NCI-H146 (cell line): ENCODE data around the gene RIPK4.
"Not testable (repeated sequence)": the region's sequence is repeated elsewhere in the genome, so short reads cannot be mapped to it uniquely, and the experiment has no call there.

Source experiments
- DNase-seq: peaks from one replicate; lab custom pipeline; 2025; lab: John Stamatoyannopoulos, UW

RIPK4 gene

DNA sequence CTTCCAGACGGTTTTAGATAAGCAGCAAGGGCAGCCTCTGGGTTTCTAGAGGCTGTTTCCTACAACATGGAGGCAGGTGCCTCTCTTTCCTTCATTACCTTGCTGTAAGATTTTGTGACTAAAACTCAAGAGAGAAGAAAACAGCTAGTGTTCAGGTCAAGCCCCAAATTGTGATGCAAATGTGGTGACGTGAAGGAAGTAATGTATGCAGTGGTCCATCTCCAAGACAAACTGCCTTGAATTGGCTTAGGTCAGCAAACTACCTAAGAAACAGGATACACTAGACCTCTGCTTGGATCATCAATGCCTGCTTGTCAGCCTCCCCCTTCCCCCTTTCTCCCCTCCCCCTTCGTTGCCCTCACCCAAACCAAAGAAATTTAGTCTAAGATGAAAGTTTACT lies 28.9 kb upstream of the RIPK4 start:
- no peak for DNase-seq

DNA sequence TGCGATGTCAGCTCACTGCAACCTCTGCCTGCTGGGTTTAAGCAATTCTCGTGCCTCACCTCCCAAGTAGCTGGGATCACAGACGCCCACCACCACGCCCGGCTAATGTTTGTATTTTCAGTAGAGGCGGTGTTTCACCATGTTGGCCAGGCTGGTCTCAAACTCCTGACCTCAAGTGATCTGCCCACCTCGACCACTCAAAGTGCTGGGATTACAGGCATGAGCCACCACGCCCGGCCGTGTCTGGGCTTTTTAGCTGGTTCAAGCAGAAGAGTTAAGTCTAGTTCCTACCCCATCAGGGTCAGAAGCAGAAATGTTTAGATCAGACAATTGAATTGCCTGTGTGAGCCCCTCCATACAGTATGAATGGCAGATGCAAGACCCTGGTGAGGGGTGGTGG lies 27.7 kb upstream of the RIPK4 start:
- DNase-seq = no peak

DNA sequence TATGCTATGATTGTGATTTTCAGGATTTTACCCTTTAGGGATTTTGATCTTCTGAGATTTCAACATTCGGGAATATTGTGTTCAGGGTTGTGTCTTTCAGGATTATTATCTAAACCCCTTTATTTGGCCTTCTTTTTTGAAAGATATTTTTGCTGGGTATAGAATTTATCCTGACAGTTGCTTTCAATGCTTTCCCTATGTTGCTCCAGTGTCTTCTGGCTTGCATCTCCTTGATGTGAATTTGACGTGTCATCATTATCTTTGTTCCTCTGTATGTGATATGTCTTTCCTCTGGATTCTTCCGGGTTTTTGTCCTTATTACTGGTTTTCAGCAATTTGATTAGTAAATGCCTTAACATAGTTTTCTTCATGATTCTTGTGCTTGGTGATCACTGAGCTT lies 25.9 kb upstream of the RIPK4 start:
- no peak for DNase-seq

DNA sequence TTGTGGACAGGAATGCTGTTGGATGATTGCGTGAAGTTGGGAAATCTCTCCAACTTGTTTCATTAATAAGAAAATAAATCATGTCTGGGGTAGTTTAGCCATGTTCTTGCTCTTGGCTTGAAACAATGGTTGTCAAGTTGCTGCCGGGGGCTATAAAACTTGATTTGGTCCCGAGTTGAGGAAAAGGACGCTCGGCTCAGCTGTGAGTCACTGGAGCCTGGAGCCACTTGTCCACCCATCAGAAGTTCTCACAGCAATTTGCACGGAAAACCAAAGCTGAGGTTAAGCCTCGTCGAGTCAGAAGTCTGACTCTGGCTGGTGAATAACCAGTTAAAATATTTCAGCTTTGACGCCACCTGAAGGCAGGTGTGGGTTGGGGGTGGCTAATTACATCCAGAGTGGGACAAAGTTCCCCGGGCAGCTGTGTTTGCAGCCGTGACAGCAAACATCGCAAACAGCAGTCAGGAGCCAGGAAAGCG lies 19.7 kb upstream of the RIPK4 start:
- DNase-seq = peak; percentile 31

DNA sequence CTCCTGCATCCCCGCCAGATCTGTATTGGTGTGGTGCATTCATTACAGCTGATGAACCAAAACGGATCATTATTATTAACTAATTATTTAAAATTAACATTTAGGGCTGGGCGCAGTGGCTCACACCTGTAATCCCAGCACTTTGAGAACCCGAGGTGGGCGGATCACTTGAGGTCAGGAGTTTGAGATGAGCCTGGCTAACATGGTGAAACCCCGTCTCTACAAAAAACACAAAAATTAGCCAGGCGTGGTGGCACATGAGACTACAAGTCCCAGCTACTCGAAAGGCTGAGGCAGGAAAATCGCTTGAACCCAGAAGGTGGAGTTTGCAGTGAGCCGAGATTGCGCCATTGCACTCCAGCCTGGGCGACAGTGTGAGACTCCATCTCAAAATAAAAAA lies 18.4 kb upstream of the RIPK4 start:
- not testable (repeated sequence) for DNase-seq

DNA sequence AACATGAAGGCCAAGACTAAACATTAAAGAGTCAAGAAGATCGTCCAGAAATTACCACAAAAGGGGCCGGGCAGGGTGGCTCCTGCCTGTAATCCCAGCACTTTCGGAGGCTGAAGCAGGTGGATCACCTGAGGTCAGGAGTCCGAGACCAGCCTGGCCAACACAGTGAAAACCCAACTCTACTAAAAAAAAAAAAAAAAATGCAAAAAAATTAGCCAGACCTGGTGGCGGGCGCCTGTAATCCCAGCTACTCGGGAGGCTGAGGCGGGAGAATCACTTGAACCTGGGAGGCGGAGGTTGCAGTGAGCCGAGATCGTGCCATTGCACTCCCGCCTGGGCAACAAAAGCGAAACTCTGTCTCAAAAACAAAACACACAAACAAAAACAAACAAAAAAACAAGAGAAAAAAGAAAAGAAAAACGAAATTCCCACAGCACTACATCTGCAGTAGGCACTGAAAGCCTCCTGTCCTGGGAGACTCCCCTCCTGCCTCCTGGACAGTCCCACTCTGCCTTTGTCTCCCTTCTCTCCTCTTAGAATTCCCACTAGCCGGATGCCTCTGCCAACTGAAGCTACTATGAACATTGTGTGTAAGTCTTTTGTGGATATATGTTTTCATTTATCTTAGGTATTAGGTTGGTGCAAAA lies 17.7 kb upstream of the RIPK4 start:
- no peak for DNase-seq

DNA sequence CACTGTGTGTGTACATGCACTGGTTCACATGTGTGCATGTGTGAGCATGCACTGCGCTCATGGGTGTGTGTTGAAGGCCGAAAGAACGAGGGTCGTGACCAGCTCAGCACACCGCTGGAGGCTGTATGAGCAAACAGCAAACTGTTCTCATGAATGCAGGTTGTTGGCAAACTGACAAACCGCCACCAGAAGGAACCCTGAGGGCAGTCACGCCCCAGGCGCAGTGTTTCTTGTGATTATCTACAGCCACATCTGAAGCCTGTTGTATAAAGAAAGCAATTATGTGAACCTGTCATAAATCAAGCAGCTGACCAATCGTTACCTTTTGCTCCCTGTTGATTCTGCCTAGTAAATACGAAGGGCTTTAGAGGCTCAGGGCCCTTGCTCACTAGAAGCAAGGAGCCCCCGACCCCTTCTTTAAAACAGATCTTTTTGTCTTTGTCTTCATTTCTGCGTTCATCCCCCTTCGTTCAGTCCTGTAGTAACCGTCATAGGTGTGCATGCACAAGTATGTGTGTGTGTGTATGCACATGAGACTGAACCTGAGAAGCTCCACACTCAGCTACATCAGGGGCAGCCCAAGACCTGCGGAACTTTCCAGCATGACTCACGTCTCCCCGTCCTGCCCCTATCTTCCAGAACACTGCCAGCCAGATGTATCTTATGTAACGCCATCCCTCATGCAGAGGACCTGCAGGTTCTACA lies 16.8 kb upstream of the RIPK4 start:
- peak; percentile 94 for DNase-seq

DNA sequence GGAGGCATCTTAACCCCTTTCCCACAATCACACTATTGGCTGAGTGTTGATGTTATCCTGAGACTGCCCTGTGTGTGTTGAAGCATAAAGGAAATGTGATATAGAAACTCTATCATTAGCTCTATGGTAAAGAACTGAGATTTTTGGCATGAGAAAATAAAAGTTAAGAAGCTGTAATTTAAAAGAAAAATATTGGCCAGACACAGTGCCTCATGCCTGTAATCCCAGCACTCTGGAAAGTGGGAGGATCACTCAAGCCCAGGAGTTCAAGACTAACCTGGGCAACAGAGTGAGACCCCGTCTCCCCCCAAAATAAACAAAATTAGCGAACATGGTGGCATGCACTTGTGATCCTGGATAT lies 14.2 kb upstream of the RIPK4 start:
- DNase-seq = no peak

DNA sequence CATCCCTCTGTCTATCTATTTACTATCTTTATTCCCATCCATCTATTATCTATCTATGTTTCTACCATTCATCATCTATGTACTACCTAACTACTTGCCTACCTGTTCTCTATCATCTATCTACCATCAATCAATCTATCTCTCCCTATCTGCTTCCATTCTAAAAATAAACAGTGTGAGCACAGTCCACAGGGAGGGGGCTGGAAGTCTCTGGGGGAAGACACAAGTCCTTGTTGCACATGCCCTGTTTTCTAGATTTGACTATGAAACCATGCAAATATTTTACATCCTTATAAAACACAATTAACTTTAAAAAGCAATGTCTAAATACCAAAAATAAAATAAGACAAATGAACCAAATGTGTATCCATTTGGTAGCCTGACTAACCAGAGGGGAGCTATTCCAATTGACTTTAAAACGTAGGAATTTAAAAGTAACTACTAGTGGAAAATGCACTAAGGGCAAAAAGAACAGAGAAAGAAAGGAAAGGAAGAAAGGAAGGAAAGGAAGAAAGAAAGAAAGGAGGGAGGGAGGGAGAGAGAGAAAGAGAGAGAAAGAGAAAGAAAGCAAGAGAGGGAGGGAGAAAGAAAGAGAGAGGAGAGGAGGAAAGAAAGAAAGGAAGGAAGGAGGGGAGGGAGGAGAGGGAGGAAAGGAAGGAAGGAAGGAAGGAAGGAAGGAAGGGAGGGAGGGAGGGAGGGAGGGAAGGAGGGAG lies 13.6 kb upstream of the RIPK4 start:
- DNase-seq = no peak

DNA sequence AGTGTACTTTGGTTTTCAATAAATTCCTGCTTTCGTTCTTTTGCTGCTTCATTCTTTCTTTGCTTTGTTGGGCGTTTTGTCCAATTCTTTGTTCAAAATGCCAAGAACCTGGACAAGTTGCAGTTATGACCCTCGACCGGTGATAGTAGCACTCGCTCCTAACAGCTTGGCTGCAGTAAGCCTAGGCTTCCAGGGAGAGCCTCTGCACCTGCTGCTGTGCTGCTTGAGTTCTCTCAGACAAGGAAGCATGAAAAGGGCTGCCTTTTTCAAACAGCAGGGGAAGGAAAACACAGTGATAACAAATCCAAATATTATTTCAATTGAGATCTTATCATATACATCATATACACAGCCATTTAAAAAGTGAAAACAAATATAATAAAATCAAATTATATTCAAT lies 12.8 kb upstream of the RIPK4 start:
- DNase-seq = peak; percentile 68

DNA sequence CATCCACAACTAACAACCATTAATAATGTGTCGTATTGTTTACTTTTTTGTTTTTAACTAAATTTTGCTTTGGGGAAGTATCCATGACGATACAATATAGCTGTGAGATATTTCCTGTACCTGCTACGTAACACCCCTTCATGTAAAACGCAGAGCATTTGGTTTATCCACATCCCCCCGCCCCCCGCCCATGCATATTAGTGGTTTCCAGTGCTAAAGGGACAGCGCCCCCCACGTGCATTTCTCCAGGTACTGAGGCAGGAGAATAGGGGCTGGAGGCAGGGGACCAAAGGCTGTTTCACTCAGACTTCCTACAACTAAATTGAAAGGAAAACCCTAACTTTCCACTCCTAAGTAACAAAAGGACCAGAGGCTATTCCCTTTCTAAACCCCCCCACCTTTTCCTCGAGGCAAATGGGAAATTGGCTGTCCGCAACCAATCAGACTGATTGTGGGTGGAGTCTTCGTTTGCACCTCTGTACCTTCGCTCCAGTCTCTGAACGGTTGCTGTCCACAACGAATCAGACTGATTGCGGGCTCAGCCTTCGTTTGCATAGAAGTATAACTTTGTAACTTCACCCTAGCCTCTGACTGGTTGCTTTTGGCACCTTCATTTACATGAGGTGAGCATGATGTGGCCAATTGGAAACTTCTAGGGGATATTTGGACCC lies 12.2 kb upstream of the RIPK4 start:
- peak; percentile 63 for DNase-seq

DNA sequence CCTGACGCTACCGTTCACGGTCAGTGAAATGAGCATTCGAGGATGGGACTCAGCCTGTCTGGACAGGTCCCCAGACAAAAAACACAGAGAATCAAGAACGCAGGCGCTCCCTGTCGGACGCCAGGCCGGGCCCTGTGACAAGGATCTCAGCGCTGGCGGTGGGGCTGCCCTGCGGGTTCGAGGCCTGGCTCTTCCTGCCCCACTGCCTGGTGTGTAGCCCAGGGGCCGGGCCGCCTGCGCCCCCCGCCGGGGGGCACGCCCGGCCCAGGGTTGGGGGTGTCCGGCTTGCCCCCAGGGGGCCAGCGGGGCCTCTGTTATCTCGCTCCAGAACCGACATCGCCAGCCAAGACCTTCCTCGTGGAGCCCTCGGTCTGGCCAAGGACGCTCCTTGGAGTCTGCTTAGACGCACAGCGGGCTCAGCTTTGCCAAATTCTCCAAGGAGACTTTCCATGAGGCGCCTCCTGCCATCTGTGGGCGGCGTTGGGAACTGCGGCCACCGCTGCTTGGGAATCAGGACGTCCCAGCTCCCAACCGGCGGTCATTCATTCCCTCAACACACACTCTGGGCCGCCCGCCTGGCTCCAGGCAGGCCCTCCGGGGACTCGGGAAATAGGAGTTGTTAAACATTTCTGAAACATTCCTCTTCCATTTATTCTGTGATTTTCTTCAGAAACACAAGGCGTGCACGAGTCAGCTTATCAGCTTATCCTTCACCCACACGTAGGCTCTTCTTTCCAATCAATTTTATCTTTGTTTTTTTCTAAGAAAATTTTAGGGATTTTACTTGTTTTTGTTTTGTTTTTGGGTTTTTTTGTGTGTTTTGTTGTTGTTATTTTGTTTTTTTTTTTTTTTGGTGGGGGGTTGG lies 11.3 kb upstream of the RIPK4 start:
- DNase-seq = peak; percentile 52

DNA sequence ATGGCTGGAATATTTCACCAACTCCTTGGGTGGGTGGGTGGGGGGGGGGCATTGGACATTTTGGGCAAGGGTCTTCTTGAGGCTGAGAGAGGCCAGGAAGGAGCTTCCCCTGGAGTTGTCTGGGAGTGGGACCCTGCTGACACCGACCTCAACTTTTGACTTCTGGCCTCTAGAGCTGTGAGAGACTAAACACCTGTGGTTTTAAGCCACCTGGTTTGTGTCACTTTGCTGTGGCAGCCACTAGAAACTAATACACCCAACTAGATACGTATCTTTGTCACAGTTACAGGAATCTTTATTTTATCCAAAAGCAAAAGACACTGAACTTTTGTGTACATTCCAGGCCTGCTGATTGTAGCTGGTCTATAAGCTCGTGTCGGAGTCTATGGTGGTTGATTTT lies 9.9 kb upstream of the RIPK4 start:
- no peak for DNase-seq

DNA sequence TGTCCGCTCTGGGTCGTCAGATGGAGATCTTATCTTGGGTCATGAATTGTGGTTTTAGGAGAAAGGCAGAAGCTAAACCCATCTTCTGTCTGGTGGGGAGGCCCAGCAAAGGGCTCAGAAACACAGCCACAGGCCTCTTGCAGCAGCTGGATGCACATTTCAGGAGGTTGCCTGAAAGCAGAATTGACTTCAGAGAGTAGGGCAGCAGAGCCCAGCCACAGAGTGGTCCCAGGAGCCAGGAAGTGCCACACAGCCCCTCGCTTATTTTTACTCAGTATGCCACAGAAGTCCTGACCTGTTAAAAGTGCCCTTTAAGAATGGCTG lies 8.3 kb upstream of the RIPK4 start:
- DNase-seq = no peak

DNA sequence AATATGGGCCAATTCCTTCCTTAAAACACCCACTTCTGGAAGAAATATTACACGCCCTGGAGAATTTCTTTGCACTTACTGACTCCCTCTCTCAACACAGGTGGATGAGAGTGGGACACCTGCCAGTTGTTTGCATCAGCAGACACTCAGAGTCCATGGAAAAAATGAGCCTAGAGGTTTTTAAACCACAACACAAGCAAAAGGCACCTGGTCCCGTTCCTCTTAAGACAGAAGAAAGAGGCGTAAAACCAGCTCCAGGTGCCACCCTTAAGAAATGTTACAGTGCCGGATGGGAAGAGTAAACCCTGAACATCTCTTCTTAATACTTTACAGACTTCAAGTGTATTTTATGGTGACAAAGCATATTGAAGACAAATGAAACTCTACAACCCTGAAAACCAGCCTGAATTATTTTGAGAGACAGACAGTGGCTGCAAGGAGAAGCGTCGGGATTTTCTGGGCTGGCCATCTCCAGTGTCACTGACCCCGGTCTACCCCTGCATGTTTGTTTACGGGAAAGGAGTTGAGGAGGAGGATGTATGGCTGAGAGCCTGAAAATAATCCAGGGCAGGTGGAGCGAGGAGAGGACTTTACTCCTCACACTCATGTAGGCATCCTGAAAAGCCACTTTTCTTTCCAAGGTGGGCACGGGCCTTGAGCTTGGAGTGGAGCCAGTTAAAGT lies 7.8 kb upstream of the RIPK4 start:
- DNase-seq = no peak

DNA sequence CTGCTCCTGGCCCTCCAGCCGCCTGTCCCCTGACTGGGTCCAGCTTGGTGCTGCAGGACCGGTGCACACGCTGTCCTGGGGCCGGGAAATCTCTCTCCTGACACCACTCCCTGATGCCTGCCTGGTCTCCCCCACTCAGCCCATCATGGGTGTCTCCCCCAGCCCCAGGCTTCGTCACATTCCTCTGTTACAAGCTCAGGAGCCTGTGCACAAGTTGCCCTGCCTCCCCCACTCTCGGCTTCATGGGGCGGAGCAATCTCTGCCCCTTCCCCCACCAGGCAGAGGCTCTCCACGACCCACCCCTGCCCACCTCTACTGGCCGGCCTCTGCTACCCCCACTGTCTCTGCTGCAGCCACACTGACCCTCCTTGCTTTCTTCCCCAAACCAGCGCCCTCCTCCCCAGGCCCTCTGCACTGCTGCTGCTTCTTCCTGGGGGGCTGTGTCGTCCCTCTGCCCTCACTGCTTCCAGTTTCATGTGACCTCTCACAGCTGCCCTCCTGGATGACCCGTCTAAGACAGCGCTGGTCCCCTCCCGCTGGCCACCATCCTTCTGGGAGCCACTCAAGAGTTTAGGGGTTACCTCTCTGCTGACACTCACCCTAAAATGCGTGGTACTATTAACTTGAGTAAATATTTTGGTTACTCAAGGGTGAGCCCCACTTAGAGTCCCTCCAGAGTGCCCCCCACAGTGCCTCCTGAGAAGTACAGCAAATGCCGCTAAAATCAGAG lies 5.7 kb upstream of the RIPK4 start:
- DNase-seq = no peak

DNA sequence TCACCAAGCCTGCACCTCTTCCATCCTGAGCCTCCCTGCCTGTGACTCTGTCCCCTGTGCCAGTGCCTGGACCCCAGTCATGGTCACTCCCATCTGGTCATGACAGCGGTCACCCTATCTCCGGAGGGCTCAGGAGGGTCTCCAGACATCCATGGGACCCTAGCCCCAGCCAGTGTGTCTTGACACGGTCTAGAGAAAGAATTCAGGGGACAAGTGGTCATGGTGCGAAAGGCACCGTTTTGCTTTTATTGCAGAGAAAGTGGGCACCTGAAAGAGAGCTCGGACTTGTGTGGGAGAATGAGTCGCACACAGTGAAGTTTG lies 4.7 kb upstream of the RIPK4 start:
- no peak for DNase-seq

DNA sequence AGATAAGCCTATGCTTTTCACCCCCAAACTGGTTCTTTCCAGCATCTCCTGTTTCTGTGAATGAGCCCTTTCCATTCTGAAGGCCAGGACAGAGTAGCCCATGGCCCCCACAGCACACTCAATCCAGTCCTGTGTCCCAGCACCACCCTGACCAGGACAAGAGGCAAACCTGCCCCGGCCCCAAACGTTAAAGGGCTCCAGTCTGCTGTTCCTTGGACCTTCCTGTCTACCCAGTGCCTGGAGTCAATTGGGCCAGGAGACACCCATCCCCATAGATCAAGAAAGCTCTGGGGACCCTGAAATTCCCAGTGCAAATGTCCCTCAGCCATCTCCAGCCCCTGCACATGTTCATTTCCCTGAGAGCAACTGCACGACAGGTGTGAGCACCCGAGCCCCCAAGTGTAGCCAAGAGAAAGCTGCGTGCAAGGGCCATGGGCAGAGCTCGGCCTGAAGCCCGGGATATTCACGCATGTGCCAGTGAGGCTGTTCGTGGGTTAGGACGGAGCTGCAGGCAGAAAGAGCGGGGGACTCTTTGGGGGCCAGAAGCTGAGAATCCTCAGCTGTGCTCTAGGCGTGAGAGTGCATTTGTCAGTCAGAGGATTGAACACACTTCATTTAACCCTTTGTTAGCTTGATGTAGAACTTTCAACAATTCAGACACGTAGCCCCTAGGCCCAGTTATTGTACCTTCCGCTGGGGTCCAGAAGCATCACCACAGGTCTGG lies 4.2 kb upstream of the RIPK4 start:
- no peak for DNase-seq

DNA sequence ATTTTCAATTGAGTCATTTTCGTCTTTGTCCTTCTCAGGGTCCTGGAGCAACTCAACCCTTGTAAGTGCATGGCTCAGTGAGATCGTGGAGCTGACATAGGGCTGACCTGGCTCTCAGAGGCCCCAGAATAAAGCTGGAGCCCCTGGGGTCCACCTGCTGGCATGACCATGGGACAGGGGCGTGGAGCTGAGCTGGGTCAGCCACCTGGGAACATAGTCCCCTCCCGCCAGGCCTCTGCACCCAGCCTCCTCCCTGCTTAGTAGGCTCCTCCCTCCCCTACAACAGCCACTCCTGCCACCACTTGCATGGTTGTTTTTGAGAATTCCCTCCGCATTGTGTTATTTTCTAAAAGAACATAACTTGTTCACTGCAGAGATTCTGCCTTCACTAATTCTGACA lies 3.1 kb upstream of the RIPK4 start:
- no peak for DNase-seq

DNA sequence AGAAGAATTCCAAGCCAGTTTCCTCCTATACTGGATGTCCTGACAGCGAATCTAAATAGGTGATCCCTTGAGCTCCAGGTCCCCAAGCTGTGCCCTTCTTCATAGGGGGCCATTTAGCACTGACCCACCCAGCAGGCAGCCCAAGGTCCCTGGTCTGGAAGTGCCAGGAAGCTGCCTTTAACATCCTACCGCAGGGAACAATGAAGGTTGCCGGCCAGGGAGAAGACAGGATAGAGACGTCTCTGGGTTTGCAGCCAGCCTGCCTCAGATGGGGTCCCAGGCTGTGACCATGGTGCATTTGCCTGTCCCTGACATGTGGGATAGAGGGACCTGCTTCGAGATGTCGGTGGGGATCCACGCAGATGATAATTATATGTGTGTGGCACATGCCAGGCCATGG lies 2.7 kb upstream of the RIPK4 start:
- no peak for DNase-seq
